HG03521 (cell line): Measurements from ENCODE around the gene POU6F2.

ENCODE experiments used
- ATAC-seq: cut with Tn5 transposase; IDR thresholded peaks from one replicate; pipeline ENCODE4 v1.9.1; 2021; ENCODE audit warnings: mild to moderate bottlenecking, moderate library complexity; ENCODE audit not compliant: unreplicated experiment

The POU6F2 gene

DNA sequence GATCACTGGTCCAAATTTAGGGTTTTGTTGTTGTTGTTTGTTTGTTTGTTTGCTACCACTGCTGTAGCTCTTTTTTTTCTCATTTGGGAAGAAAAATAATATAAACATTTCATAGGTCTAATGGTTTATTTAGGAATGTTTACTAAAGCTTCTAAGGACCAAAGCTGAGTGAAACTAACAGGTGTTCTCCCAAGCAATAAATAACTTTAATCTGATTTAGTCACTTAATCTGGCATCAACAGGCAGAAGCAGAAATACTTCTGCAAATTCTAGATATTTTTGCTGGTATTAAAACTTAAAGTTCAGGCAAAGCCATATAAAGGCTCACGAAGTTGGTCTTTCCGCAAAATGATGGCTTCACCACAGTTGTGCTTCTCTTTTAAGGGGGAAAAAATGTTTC, 444.0 kb downstream of the POU6F2 start:
- ATAC-seq: no peak

DNA sequence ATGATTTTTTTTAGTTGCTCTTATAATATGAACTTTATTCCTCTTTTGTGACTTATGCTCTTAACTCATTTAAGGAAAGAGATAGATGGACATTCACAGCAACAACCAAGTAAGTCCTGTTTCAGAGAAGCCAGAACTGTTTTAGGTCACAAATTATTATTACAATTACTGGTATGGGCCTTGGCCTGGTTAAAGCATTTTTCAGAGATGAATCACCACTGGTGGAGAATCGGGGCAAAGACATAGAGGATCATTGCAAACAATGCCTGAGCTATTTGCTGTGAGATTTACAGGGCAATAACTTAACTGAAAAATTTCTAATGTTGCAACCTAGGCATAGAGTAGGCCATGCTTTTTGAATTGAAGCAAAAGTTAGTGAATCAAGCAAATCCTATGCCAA, 450.5 kb downstream of the POU6F2 start:
- no peak for ATAC-seq

DNA sequence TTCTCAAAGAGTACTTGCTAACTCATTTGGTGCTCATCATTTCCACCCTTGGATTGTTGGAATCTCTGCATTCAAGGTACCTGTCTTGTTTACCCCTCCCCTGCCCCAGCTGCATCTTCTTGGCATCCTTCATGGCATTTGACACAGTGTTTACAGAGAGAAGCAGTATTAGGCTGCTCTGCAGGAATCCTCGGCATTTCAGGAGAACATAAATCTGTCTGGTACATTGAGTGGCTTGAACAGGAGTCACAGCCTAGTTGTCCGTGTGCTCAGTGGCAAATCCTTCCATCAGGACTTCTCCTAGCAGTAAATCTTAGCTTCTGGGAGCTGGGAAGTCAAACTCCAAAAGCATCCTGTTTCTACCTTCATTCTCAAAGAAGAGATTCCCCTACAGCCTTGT, 451.7 kb downstream of the POU6F2 start:
- no peak for ATAC-seq

DNA sequence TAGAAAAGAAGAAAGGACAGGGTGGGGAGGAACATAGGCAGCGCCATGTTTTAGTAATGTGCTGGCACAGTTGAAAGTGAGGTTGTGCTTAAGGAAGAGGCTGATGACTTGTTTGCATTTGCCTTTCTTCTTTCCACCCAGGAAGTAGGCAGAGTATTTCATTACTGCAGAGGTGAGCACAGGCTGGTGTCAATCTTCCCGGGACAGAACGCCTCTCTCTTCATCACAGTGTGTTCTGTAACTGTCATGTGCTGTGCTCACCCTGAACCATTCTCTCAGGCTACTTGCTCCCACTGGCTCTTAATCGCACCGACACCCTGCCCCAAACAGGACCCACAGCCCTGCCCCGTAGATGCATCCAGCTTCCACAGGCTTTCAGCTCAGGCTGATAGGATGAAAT, 452.7 kb downstream of the POU6F2 start:
- ATAC-seq: no peak

DNA sequence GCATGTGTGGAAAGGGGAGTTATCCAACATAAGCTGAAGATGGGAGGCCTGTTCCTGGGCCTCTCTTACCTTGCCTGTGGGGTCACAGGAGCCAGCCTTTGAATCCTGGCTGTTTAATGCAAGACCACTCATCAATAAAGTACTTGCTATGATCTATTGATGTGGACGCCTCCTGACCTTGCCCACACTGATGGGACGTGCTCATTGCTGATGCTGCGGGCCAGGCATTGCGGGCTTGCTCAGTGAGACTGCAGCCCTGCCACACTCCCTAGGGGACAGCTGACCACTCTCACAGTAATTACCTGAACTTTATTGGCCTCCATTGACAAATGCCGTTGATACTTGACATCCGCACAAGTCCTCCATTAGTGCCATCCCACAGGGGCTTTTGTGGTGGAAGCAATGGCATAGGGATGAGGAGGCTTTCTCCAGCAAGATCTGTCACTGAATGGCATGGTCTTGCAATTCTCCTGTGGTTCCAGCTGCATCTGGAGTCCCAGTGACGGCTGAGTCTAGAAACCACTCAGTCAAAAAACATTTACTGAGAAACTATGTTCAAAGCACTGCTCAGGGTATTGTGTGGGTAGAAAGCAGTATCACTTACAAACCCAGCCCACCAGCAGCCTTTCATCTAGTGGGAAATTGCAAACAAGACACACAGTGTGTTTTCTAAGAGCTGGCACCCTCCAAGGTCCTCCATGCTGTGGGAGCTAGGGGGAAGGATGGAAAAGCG, 453.4 kb downstream of the POU6F2 start:
- no peak for ATAC-seq

DNA sequence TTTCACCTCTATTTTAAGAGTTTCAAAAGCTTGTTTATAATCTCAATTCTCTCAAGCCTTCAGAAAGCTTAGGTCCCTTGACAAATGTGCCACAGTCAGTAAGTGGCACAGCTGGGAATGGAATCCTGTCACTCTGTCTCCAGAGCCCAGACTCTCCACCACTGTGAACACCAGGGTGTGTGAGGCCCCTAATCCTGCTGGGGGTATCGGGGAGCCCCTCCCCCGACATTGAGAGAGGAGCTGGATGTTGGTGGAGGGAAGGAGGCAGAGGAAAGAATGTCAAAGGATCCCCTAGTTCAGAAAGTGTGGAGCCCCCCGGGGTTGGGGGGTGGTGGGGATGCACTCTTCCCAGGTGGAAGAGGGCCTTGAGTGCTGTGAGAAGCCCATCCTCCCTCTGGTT, 454.7 kb downstream of the POU6F2 start:
- ATAC-seq: no peak

DNA sequence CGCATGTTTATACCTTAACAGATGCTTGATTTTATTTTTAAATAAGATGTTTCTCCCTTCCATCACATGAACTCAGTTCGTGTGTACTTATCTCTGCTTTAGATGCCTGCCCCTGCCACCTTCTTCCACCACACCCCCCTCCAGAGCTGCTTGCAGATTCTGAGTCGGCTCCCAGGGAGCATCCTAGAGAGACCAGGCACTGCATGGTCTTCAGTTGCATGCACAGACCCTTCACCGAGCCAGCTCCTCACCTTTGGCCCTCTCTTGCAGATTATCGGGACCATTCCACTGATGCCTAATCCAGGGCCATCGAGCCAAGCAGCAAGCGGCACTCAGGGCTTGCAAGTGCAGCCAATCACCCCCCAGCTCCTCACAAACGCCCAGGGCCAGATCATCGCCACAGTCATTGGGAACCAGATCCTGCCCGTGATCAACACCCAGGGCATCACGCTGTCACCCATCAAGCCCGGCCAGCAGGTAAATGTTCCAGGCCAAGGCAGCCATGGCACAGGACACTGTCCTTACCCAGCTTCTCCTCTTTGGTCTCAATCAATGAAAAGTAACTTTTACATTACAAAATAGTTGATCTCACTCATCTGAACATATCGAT, 455.2 kb downstream of the POU6F2 start:
- no peak for ATAC-seq

DNA sequence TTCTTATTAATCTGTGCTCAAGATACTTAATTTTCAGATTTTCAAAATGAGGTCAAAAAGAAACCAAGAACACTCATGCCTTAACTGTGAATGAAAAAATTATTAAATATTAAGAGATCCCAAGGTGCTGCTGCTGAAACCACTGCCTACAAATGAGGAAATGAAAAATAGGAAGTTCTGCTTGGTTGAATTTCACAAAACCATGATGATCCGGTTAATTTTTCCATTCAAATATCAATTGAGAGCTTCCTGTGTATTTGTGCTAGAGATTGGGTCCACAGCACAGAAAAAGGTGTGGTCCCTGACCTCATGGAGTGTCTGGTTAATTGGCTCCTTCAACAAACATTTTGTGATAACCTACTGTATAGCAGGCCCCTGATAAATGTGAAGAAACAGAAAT, 455.8 kb downstream of the POU6F2 start:
- no peak for ATAC-seq

DNA sequence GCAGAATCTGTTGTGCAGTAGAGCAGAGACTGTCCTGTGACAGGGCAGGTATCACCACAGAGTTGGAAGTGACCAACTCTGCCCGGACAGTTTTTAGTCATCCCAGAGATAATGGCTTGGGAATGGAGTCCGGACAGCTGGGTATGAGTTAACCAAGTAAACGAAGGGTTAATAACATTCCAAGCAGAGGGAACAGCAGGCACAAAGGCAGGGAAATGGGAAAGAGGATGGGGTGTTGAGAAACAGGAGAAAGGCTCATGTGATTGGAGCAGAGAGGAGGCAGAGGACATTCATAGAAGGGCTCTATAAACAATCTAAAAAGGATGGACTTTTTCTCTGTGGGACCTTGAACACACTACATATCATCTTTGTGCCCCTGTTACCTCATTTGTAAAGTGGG, 456.3 kb downstream of the POU6F2 start:
- no peak for ATAC-seq

DNA sequence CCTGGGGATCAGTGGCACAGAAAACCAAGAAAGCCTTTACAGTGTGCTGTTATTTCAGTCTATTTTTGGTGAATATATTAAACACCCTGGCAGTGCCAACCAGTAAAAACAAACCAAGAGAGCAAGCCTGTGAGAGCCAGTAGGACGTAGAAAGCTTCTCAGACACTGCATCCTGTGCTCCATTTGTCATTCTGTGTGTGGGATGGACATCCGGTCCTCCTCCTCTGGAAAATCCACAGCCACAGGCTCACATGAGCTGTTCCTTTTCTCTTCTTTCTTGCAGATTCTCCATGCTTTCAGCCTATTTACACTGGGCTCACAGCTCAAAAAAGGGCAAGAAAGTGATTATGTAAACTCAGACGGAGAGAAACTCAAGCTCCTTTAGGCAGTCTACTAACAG, 468.8 kb downstream of the POU6F2 start:
- ATAC-seq: no peak

DNA sequence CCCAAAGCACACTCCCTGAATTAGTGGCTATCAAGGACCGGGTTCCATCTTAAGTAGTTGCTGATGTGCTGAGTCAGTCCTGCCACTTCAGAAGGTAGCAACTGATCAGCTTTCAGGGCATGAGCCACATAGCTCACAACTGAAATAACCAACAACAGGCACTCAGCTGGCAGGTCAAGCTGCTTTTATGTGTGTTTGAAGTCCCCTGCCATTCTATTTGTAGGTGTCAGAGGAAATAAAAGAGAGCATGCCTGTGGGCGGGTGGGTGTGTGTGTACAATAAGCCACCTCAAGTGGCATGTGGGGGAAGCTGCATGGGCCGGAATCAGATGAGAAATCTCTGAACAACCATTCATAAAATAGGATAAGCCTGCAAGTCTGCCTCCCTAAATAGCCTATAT, 474.2 kb downstream of the POU6F2 start:
- no peak for ATAC-seq

DNA sequence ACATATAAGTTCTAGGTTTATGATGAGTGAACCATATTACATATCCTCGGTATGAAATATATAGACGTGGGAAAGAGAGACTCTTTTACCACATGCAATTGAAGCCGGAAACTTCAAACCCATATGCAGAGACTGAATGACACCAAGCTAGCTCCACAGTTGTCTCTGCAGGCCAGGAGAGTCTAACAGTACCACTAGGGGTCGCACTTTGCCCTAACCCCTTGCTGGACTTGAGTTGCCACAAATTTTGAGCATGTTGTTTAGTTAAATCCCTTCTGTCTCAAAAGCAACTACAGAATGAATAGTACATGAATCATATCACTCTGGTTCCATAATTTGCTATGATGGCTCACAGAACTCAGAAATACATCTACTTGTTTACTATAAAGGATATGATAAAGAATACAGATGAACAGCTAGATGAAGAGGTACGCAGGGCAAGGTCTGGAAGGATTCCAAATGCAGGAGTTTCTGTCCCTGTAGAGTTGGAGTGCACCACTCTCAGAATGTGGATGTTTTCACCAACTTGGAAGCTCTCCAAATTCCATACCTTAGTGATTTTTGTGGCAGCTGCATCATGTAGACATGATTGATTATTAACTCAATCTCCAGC, 476.1 kb downstream of the POU6F2 start:
- ATAC-seq: peak; percentile 86

DNA sequence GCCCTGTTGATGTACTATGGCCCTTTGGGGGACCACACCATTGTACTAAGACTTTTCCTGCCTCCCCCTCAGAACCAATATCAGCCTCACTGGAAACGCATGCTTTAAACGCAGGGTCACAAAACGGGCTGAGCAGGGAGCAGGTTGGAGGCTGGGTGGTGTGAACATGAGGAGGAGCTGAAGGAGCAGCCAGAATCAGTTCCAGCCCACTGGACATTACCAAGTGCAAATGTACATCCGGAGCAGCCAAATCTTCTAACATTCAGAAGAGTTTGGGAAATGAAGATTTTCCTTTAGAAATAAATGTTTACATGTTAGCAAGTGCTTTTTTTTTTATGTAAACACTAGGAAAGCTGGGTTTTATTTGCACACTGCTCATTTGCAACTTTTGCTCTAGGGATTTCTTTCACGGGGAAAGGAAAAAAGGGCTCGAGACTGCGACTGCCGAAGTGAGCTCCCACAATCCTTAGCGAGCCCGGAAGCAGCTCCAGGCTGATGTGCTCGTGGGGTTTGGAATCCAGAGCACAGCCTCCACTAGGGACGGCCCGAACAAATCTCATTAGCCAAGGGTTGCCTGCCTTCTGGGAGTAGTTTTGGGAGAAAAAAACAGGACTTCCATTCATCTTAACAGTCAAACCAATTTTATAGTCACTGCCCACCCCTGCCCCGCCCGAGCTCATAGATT, 480.5 kb downstream of the POU6F2 start:
- ATAC-seq: no peak

DNA sequence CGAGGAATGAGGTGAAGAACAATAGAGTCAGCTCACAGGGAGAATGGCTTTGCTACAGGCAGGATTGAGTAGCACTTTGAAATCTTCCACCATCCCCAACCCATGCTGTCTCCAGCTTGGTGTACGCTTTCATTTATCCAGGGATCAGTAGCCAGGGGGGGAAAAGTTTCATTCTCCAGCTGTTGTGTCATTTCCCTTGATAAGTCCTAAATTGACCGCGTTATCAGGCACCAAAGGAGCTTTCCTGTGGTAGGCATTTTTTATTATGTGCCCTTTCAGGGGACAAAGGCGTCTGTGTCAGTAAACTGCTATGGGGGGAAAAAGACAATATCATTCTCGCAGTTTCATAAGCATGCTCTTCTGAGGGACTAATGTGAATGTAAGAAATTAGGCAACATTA, 481.9 kb downstream of the POU6F2 start:
- no peak for ATAC-seq

DNA sequence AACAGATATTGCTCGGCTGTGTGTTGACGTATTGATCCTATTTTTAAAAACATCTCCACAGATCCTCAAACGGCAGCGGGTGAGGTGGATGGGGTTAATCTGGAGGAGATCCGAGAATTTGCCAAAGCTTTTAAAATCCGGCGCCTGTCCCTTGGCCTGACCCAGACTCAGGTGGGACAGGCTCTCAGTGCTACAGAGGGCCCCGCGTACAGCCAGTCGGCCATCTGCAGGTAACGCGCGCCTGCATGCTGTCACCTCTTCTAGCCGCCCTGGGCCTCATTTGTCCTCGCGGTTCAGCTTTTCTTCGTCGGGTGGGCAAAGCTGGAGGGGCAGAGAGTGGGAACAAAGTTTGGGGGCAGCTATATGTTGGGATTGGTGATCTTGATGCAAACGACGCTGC, 482.8 kb downstream of the POU6F2 start:
- ATAC-seq: no peak

DNA sequence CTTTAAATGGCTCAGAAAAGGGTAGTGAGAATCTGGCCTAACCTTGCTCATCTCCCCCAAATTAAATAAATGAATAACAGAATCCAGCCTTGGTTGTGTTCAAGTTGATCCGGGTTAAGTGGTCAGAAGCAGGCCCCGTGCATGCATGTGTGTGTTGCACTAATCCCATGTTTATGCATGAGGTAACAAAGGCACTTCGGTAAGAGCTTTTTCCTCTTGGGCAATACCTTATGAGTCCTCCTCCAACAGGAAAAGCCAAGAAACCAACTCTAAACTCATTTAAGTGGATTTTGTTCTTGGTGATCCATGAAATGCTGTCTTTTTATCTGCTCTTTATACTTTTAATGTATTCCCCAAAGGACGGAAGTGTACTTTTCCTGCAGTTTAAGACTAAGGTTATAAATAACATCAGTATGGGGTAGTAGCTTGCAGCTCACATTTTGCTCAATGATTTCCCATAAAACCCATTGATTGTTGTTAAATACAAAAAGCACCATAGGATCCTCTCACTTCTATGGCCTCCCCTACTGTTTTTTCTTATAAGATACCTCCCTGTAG, 483.6 kb downstream of the POU6F2 start:
- ATAC-seq: no peak

DNA sequence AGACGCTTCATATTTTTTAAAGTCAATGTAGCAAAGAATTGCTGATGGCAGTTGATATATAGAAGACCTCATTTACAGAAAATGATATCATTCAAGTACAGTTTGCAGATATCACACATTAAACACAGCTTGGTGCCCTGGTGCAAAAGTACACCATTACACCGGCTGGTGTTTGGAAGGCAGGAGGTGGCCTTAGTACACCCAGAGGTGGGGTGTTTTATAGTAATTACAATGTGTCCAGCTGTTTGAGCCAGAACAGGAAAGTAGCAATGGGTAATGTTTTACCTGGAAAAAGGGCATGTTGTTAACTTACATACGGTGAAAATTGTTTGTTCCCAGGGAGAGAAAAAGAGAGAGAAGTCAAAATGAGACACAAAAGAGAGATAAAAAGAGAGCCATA, 485.5 kb downstream of the POU6F2 start:
- ATAC-seq: no peak

DNA sequence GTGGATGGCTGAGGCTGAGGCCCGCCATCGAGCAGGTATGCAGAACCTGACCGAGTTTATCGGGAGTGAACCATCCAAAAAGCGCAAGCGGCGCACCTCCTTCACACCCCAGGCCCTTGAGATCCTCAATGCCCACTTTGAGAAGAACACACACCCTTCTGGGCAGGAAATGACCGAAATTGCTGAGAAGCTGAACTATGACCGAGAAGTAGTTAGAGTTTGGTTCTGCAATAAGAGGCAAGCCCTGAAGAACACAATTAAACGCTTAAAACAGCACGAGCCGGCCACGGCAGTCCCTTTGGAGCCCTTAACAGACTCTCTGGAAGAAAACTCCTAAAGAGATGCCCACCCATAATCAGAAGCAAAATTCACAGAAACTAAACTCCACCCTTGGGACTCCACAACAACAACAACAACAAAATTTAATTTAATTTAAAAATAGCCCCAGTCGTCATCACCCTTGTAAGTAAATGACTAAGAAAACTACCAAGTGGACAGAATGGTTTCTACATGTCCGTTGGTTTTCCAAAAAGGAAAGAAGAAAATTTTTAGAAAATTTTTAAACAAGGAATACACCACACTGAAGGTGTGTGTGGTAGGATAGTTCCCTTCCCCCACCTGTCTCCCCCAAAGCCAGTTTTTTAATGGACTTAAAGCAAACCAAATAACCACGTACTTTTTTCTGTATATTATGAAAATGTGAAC, 486.8 kb downstream of the POU6F2 start:
- ATAC-seq: no peak

DNA sequence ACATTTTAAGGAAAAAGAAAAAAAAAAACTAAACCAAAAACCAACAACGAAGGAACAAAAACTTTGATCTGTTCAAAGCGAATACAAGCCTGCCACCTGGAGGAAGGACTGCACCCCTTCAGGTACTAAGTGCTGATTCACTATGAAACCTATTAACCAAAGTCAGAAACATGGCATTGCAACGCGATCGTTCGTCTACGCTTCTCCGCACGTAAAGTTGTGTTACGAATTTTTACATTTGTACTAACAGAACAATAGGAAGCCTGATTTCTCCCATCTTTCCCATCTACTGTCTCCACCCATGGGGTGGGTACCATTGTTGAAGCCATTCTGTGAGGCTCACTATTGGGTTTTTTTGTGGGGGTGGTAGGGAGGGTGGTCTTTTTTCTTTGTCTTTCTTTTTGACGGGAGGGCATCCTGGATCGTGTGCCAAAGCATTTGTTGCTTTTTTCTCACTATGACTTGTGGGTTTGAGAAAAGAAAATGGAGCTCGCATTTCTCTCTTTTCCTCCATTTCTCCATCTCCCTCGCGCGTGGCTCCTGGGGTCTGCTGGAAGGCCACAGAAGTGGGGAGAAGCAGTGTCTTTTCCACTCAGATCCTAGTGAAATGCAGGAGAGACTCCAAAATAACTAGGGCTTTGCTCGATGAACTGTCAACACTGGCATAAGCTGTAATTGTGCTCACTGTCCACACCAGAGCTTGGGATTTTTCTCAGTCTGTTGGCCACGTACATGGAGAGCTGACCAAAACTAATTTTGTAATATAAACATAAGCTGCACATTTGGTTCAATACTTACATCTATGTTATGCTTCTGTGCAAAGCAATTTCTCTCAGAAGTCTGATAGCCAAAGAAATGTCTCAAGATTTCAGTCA, 487.6 kb downstream of the POU6F2 start:
- ATAC-seq: peak; percentile 74

DNA sequence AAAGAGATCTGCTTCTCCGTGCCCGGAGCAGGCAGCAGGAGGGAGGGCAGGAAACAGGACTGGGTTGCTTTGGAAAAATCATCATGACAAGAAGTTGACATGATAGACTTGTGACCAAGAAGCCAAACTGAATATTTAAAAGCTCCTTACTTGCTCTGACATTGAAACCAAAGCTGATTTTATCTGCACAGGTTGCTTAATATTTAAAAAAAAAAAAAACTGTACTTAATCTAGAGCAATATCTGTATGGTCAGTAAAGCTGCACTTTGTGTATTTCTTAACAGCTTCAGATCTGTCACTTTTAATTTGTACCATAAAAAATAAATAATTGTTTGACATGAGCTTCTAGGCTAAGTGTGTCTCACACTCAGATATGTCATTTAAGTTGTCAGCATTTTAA, 490.6 kb downstream of the POU6F2 start:
- ATAC-seq: no peak
